Measurements from ENCODE around the gene TOX3. TPM values are rescaled to one million over a fixed set of nuclear protein-coding genes. Genes with fewer than 3 reads are reported as not detected.

Gene TOX3
- total RNA-seq, 4 donors from 2014 or later = 0.11 TPM; not detected in 3

DNA sequence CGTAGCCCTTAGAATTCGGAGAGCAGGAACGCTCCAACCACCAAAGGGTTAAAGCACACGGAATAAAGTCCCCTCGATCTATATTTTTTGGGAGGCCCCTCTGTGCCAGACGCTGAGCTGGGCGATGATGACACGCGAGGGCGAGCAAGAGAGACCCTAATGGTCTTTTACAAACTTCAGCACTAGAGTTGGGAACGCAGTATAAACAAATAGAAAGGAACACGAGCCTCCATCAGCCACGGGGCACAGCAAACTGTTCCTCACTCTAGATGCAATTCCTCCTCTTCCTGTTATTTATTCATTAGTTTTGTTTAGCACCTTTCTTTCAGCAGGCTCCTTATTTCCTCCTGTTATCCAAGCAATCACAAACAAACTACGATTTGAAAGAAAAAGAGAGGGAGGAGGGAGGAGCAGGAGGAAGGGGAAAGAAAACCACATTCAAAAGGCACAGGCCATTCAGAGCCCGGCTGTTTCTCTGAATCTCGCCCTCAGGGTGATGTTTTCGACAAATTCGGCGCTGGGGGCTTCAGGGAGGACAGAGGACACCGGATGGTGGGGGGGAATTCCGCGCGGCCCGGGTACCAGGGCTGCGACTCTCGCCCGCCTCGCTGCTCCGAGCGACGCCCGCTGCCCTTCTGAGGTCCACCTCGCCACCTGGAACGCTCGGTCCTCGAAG lies 1.6 kb downstream of the TOX3 start:
- no peak overlapping the region for H3K27ac ChIP-seq (replicated peaks in 1 of 4)
- H3K9me3 ChIP-seq = no peaks in the 10 kb centered on the region
- WGBS = 3% methylated on average over 36 of the region's 36 CpGs
- TF ChIP-seq POLR2A (IDR thresholded peaks at IDR 0.05; ENCODE audit: low read depth) = no peak
- TF ChIP-seq EP300 (IDR thresholded peaks at IDR 0.05) = no peak
- no peak for TF ChIP-seq POLR2AphosphoS5 (IDR thresholded peaks at IDR 0.05)
- TF ChIP-seq CTCF (IDR thresholded peaks at IDR 0.05) = no peak
- no peaks in the 10 kb centered on the region for H3K36me3 ChIP-seq
- H3K4me1 ChIP-seq = peaks cover 16 to 25% (median 20%) of the 10 kb centered on the region in 4 donors
- intact Hi-C loops (cut with DNase I) = no loop called here
- H3K4me3 ChIP-seq = peak overlapping the region; percentile 46 to 56 (median 48)
- DNase-seq (ENCODE audit: extremely low spot score) = no peak
- peaks cover 0 to 89% (median 23%) of the 10 kb centered on the region in 4 donors for H3K27me3 ChIP-seq

- TF ChIP-seq POLR2A (IDR thresholded peaks at IDR 0.05; ENCODE audit: low read depth) (no peak), EP300 (IDR thresholded peaks at IDR 0.05) (no peak), POLR2AphosphoS5 (IDR thresholded peaks at IDR 0.05) (no peak), CTCF (IDR thresholded peaks at IDR 0.05) (no peak)
- no peaks in the 10 kb centered on the region for H3K9me3 ChIP-seq
- no peak overlapping the region for H3K27ac ChIP-seq (replicated peaks in 1 of 4)
- DNase-seq (ENCODE audit: extremely low spot score) = no peak
- WGBS = 51% methylated on average over 2 of the region's 2 CpGs
- H3K4me1 ChIP-seq = peaks cover 16 to 25% (median 20%) of the 10 kb centered on the region in 4 donors
- H3K36me3 ChIP-seq = no peaks in the 10 kb centered on the region
- intact Hi-C loops (cut with DNase I) = no loop called here
- H3K27me3 ChIP-seq = peaks cover 0 to 84% (median 22%) of the 10 kb centered on the region in 4 donors
- peak overlapping the region in 1 of 4 donors; percentile 56 for H3K4me3 ChIP-seq
Measured at GRCh38 chr16:52544703-52545102, 2.2 kb downstream of the TOX3 start.

- H3K4me1 ChIP-seq = peaks cover 16 to 25% (median 20%) of the 10 kb centered on the region in 4 donors
- H3K36me3 ChIP-seq = no peaks in the 10 kb centered on the region
- TF ChIP-seq POLR2AphosphoS5 (IDR thresholded peaks at IDR 0.05) (no peak), POLR2A (IDR thresholded peaks at IDR 0.05; ENCODE audit: low read depth) (no peak), EP300 (IDR thresholded peaks at IDR 0.05) (no peak), CTCF (IDR thresholded peaks at IDR 0.05) (no peak)
- H3K9me3 ChIP-seq = no peaks in the 10 kb centered on the region
- WGBS = 60% methylated on average over 4 of the region's 4 CpGs
- no peak for DNase-seq (ENCODE audit: extremely low spot score)
- H3K4me3 ChIP-seq = no peak overlapping the region
- intact Hi-C loops (cut with DNase I) = no loop called here
- H3K27me3 ChIP-seq = peaks cover 0 to 78% (median 19%) of the 10 kb centered on the region in 4 donors
- no peak overlapping the region for H3K27ac ChIP-seq (replicated peaks in 1 of 4)
Measured at GRCh38 chr16:52543654-52544053, 3.3 kb downstream of the TOX3 start.

GRCh38 chr16:52540910-52541309 lies 6.0 kb downstream of the TOX3 start:
- Histone ChIP-seq H3K9me3 (no peaks in the 10 kb centered on the region), H3K27ac (replicated peaks in 1 of 4) (no peak overlapping the region), H3K4me1 (peaks cover 9 to 12% (median 10%) of the 10 kb centered on the region in 4 donors), H3K36me3 (no peaks in the 10 kb centered on the region), H3K4me3 (no peak overlapping the region), H3K27me3 (peaks cover 0 to 51% (median 10%) of the 10 kb centered on the region in 4 donors)
- WGBS = 87% methylated on average over 2 of the region's 2 CpGs
- intact Hi-C loops (cut with DNase I) = no loop called here
- no peak for TF ChIP-seq POLR2AphosphoS5 (IDR thresholded peaks at IDR 0.05)
- TF ChIP-seq POLR2A (IDR thresholded peaks at IDR 0.05; ENCODE audit: low read depth) = no peak
- TF ChIP-seq EP300 (IDR thresholded peaks at IDR 0.05) = no peak
- TF ChIP-seq CTCF (IDR thresholded peaks at IDR 0.05) = no peak
- DNase-seq (ENCODE audit: extremely low spot score) = no peak
